Inflammatory macrophage treated with lipopolysaccharide for 1 hour (primary cell): ENCODE measurements around the gene IL2RA.
"Not testable (repeated sequence)": the region's sequence is repeated elsewhere in the genome, so short reads cannot be mapped to it uniquely, and the experiment has no call there.

Experiments
- DNase-seq, 2 donors: peaks; one replicate each; pipeline ENCODE4 v3.0.0-alpha.2; 2020 to 2022

The IL2RA gene

GRCh38 chr10:5976512-5977470, 85.4 kb downstream of the IL2RA start:
- DNase-seq: peak in 1 of 2 donors; percentile 42

GRCh38 chr10:5975641-5976473, 86.3 kb downstream of the IL2RA start:
- peak; percentile 88 to 97 for DNase-seq

- DNase-seq: no peak
These were observed 89.1 kb downstream of the IL2RA start for GRCh38 chr10:5973069-5973468.

GRCh38 chr10:5971886-5972285, 90.3 kb downstream of the IL2RA start:
- peak; percentile 11 to 22 for DNase-seq

- DNase-seq: peak; percentile 56 to 57
These were observed 90.8 kb downstream of the IL2RA start for GRCh38 chr10:5971315-5971832.

- no peak for DNase-seq
These were observed 91.6 kb downstream of the IL2RA start for GRCh38 chr10:5970527-5970926.

GRCh38 chr10:5970066-5970465, 92.1 kb downstream of the IL2RA start:
- no peak for DNase-seq

GRCh38 chr10:5968681-5969453, 93.3 kb downstream of the IL2RA start:
- DNase-seq: no peak

GRCh38 chr10:5968037-5968680, 94.0 kb downstream of the IL2RA start:
- no peak for DNase-seq

GRCh38 chr10:5965266-5965665, 96.9 kb downstream of the IL2RA start:
- DNase-seq: no peak

- no peak for DNase-seq
These were observed 97.4 kb downstream of the IL2RA start for GRCh38 chr10:5964736-5965135.

- DNase-seq: no peak
These were observed 98.6 kb downstream of the IL2RA start for GRCh38 chr10:5963591-5963990.

GRCh38 chr10:5963071-5963470, 99.1 kb downstream of the IL2RA start:
- no peak for DNase-seq

- not testable (repeated sequence) for DNase-seq
These were observed 99.7 kb downstream of the IL2RA start for GRCh38 chr10:5962358-5962940.

GRCh38 chr10:5961405-5962100, 100.6 kb downstream of the IL2RA start:
- DNase-seq: no peak

- DNase-seq: not testable (repeated sequence)
These were observed 101.2 kb downstream of the IL2RA start for GRCh38 chr10:5960973-5961275.
